NCI-H1092 treated with DMSO at 0.1 percent for 48 hours (cell line): ENCODE results near the gene PPP2R3B.
"Not testable (repeated sequence)": the region's sequence is repeated elsewhere in the genome, so short reads cannot be mapped to it uniquely, and the experiment has no call there.

Experiments used
- DNase-seq: peaks from one replicate; lab custom pipeline; 2025; lab: John Stamatoyannopoulos, UW

PPP2R3B gene

DNA sequence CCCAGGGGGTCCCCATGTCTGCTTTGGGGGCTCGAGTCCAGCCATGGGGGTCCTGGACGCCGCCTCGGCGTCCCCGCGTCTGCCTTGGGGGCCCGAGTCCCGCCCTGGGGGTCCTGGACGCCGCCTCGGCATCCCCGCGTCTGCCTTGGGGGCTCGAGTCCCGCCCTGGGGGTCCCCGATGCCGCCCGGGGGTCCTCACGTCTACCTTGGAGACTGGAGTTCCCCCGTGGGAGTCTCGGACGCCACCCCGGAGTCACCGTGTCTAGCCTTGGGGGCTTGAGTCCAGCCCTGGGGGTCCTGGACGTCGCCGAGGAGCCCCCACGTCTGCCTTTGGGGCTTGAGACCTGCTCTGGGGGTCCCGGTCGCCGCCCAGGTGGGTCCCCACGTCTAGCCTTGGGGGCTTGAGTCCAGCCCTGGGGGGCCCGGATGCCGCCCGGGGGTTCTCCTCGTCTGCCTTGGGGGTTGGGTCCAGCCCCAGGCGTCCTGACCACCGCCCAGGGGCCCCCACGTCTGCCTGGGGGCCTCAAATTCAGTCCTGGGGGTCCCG is 67.1 kb downstream of the PPP2R3B start:
- no peak for DNase-seq

- DNase-seq = no peak
Observed at GRCh38 chrX:318739-319578, 67.7 kb downstream of the PPP2R3B start, which contains the start of gene GTPBP6. GTPBP6 (minus strand) TSS chrX:318796; CDS start chrX:318787, 9 bp downstream.

DNA sequence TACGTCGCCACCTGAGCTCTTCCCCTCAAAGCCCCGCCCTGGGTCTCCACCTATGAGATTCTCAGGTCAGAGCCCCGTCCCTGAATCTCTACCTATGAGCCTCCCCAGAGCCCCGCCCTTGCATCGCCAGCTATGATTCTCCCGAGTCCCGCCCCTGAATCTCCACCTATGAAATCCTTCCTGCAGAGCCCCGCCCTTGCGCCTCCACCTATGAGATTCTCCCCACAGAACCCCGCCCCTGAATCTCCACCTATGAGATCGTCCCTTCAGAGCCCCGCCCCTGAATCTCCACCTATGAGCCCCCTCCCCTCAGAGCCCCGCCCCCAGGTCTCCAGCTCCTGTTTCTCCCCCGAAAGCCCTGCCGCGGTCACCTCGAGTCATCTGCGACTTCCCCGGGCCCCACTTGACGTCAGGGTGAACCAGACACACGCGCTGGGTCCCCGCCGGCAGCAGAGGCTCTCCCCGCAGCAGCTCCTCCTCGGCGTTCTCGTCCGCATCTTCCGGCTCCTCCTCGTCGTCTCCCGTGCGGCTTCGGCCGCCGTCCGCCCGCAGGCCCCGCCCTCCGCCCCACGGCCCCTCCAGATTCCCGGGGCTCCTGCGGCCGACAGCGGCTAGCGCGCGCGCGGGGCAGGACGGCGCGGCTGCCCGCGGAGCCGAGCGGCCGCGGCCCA is 68.5 kb downstream of the PPP2R3B start:
- no peak for DNase-seq

DNA sequence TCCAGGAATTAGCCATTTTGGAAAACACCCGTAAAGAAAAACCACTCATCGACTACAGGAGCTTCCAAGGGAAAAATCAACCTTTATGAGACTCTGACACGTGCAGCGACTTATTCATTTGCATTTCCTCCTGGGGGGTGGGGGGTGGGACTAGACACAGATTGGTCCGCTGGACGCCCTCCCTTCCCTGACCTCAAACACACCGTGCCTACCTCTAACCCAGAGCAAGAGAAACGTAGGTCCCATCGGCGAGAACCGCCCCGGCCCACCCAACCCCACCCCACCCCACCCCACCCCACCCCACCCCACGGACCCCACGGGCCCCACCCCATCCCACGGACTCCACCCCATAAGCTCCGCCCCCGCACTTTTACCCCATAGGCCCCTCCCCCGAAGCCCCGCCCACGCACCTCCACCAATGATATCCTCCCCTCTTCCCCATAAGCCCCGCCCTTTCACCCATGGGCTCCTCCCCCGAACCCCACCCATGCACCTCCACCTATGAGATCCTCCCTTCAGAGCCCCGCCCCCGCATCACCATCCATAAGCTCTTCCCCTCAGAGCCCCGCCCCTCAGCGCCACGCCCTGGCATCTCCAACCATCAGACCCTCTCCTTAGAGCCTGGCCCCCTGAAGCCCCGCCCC is 69.2 kb downstream of the PPP2R3B start:
- no peak for DNase-seq

DNA sequence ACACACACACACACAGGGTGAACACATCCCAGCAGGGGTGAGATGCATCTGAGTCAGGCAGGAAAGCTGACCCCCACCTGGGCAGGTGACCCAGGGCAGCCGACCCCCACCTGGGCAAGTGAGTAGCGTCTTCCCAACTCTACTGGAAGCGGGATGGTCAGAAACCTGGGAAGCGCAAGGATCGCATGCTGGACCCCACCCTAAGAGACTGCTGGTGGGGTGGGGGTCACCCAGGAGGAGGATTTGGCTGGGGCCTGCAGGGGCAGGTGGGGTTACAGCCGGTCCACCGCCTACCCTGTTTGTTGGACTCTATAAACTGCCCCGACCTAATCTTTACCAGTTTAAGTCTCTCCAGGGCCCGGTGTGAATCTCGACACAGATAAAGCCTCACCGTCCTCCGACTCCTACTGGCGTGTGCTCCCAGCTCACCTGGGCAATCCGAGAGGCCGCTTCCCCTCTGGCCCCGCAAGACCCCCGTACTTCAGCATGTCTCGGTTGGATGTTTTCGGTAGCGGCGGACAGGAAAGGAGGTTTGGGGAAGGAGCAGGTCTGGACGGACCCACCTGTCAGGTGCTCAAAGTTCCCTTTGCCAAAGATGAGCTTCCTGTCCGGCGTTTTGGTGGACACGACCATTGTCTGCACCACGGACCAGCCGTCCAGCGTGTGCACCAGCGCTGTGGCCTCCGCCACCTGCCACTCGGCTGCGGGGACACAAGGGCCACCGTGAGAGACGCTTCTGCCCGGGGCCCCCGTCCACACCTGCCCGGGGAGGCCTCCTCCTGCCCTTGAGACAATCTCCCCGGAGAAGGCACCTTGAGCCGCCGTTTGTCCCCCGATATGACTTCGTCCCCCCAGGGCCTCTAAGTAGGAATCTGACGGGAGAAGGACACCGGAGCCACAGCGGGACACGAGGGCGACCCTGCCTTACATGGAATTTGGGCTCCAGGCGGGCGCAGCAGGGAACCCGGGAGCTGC is 70.1 kb downstream of the PPP2R3B start:
- no peak for DNase-seq

- DNase-seq = no peak
Observed at GRCh38 chrX:314781-315595, 71.7 kb downstream of the PPP2R3B start.

DNA sequence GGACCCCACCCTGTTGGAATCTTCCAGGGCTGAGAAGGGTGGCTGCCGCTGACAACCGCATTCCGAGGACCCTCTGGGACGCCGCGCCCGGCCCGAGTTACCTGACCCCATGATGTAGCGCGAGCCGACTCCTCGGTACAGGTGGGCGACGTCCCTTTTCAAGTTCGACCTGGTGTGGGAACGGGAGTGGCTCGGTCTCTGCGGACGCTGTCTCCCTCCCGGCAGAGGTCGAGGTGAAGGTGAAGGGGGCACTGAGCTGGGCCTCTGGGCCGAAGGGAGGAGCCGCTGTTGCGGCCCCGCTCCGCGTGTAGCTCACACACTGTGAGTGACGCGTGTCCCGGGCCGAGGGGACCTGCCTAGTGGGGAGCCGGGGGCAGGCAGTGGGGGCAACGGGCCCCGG is 72.7 kb downstream of the PPP2R3B start:
- no peak for DNase-seq

DNA sequence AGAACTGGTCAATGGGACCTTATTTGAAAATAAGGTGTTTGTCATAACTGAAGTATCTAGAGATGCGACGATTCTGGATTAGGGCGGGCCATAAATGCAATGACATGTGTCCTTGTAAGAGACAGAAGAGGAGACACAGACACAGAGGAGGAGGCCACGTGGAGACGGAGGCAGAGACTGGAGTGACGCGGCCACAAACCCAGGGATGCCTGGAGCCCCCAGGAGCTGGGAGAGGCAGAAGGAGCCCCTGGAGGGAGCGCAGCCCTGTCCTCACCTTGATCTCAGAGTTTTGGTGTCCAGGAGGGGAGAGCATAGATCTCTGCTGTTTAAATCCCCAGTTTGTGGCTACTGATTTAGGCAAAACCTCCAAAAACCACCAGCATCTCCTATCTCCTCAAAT is 73.2 kb downstream of the PPP2R3B start:
- no peak for DNase-seq

DNA sequence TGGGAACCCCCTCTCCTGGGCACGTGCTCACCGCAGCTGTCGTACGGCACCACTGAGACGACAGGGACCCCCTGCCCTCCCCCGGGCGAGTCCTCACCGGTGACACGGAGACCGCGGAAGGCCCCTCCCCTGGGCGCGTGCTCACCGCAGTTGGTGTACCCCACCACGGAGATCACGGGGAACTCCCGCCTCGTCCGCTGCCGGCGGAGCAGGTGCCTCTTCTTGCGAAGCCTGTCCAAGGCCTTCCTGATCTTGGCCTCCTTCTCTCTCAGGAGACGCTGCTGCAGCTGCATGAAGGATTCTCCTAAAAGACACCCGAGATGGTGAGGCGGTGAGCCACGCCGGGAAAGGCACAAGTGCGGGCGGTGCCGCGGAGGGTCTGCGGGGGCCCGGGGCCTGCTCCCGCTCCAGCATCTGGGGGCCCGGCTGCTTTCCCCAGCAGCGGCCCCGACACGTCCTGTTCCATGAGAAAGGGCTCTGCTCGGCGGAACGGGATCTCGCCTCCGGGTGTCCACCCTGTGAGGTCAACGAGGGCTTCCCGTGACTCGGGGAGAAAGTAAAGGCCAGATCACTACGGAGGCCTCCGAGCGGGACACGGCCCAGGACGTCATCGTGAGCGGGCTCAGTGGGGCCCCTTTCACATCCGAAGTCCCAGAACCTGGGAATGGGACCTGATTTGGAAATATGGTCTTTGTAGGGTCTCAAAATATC is 73.9 kb downstream of the PPP2R3B start:
- DNase-seq = no peak

- DNase-seq = no peak
Observed at GRCh38 chrX:311156-312129, 75.3 kb downstream of the PPP2R3B start.

GRCh38 chrX:310621-311155 is 76.0 kb downstream of the PPP2R3B start:
- no peak for DNase-seq

GRCh38 chrX:308821-309520 is 77.7 kb downstream of the PPP2R3B start:
- DNase-seq = no peak

DNA sequence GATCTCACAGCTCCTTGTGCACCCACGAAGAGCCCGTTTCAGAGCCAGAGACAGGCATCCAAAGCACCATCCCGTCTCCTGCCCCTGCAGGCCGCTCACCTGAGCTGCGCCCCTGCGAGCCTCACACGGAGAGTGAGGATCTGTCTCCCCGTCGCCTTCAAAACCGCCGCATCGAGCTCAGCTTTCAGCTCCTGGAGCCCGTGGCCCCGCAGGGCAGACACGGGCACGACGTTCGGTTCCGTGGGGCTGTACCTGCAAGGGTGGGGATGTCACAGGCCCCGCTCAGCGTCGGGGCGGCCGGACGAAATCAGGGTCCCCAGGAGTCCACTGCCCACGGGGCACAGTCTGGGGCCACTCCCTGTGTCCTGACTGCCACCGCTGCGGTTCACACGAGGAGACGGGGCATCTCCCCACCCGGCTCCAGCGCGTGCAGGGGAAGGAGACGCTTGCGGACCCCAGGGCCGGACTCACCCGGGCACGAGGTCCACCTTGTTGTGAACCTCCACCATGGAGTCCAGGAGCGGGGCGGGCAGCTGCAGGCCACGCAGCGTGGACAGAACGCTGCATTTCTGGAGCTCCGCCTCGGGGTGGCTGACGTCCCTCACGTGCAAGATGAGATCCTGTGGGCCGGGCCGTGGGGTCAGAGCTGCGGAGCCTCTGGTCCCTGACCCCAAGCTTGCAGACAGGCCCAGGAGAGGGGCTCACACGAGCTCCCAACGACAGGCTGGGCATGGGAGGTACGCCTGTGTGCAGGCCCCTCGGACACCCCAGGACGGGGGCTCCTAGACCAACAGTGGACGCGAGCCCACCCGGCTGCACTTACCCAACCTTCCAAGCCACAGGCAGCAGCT is 79.2 kb downstream of the PPP2R3B start:
- DNase-seq = no peak

DNA sequence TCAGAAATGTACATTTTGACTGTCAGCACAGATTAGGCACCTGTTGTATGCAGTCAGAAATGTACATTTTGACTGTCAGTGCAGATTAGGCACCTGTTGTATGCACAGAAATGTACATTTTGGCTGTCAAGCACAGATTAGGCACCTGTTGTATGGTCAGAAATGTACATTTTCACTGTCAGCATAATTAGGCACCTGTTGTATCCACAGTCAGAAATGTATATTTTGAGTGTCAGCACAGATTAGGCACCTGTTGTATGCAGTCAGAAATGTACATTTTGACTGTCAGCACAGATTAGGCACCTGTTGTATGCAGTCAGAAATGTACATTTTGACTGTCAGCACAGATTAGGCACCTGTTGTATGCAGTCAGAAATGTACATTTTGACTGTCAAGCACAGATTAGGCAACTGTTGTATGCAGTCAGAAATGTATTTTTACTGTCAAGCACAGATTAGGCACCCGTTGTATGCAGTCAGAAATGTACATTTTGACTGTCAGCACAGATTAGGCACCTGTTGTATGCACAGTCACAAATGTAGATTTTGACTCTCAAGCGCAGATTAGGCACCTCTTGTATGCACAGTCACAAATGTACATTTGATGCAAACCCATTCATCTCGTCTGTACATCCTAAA is 80.0 kb downstream of the PPP2R3B start:
- not testable (repeated sequence) for DNase-seq

DNA sequence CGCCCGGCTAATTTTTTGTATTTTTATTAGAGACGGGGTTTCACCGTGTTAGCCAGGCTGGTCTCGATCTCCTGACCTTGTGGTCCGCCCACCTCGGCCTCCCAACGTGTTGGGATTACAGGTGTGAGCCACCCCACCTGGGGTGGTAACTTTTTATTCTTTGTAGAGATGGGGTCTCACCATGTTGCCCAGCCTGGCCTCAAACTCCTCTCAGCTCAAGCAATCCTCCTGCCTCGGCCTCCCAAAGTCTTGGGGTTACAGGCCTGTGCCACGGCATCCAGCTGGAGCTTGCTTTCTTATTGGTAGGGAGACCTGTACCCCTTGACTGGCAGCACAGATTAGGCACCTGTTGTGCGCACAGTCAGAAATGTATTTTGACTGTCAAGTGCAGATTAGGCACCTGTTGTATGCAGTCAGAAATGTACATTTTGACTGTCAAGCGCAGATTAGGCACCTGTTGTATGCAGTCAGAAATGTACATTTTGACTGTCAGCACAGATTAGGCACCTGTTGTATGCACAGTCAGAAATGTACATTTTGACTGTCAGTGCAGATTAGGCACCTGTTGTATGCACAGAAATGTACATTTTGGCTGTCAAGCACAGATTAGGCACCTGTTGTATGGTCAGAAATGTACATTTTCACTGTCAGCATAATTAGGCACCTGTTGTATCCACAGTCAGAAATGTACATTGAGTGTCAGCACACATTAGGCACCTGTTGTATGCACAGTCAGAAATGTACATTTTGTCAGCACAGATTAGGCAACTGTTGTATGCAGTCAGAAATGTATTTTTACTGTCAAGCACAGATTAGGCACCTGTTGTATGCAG is 80.7 kb downstream of the PPP2R3B start:
- DNase-seq = not testable (repeated sequence)
